Rectal smooth muscle tissue (tissue), 1 donor: ENCODE measurements around the gene GNG7.

Experiments used
- H3K27ac ChIP-seq: one replicate; pipeline ENCODE4 v1.7.0; 2013; ENCODE audit warnings: low read depth, low read length, inconsistent platforms
- H3K27me3 ChIP-seq: one replicate; pipeline ENCODE4 v1.7.0; 2013; ENCODE audit warnings: low read length; ENCODE audit not compliant: control insufficient read depth, insufficient read depth
- H3K36me3 ChIP-seq: one replicate; pipeline ENCODE4 v1.7.0; 2013; ENCODE audit warnings: low read length; ENCODE audit not compliant: control insufficient read depth, insufficient read depth
- H3K4me1 ChIP-seq: one replicate; pipeline ENCODE4 v1.7.0; 2013; ENCODE audit warnings: low read length; ENCODE audit not compliant: control insufficient read depth, insufficient read depth
- H3K4me3 ChIP-seq: one replicate; pipeline ENCODE4 v1.7.0; 2013; ENCODE audit warnings: low read length
- H3K9ac ChIP-seq: one replicate; pipeline ENCODE4 v1.7.0; 2013; ENCODE audit warnings: low read length

The GNG7 gene

DNA sequence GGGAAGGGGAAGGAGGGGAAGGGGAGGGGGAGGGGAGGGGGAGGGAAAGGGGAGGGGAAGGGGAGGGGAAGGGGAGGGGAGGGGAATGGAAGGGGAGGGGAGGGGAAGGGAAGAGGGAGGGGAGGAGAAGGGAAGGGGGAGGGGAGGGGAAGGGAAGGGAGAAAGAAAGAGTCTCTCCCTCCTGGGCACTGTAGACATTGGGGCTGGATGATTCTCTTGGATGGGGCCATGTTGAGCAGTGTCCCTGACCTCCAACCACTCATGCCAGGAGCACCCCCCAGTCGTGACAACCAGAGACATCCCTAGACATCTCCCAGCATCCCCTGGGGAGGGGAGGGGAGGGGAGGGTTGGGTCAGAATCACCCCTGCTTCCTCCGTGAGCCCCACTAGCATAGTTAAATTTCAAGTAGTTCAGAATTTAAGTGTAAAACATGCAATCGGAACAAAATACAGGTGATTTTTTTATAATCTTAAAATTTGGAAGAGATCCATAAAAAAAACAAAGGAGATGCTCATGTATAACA lies 64.0 kb downstream of the GNG7 start:
- Histone ChIP-seq H3K4me3 (no peak overlapping the region), H3K36me3 (no peaks in the 10 kb centered on the region), H3K27ac (no peak overlapping the region), H3K27me3 (no peaks in the 10 kb centered on the region), H3K9ac (no peak overlapping the region), H3K4me1 (no peaks in the 10 kb centered on the region)

DNA sequence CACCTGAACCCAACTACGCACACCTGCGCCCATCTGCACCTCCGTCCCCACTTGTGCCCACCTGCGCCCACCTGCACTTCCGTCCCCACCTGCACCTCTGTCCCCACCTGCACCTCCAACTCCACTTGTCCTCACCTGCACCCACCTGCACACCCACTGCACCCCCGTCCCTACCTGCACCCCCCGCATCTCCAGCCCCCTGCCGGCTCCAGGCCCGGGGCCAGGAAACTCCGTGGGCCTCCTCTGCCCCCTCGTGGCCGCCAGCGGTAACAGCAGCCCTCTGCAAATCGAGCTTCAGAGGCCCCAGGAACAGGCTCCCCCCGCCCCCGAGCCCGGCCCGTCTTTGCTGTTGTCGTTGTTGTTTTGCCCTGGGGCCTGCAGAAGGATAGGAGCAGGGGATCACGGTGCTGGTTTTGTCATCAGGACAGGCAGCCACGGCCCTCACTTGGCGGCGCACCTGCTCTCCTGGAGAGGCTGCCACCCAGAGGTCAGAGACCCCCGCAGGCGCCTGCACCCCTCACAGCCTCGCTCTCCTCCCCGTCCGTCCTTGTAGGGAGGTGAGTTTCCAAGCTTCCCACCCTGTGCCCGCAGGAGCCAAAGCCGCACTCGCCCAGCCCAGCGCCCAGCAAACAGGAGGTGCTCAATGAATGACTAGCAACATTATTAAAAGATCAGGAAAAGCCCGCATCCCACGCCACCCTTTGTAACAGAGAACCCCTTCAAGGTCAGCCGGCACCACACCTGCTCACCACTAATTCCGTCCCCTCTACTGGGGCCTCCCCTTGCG lies 65.4 kb downstream of the GNG7 start:
- Histone ChIP-seq H3K27me3 (no peaks in the 10 kb centered on the region), H3K36me3 (no peaks in the 10 kb centered on the region), H3K4me3 (no peak overlapping the region), H3K27ac (no peak overlapping the region), H3K4me1 (no peaks in the 10 kb centered on the region), H3K9ac (no peak overlapping the region)

DNA sequence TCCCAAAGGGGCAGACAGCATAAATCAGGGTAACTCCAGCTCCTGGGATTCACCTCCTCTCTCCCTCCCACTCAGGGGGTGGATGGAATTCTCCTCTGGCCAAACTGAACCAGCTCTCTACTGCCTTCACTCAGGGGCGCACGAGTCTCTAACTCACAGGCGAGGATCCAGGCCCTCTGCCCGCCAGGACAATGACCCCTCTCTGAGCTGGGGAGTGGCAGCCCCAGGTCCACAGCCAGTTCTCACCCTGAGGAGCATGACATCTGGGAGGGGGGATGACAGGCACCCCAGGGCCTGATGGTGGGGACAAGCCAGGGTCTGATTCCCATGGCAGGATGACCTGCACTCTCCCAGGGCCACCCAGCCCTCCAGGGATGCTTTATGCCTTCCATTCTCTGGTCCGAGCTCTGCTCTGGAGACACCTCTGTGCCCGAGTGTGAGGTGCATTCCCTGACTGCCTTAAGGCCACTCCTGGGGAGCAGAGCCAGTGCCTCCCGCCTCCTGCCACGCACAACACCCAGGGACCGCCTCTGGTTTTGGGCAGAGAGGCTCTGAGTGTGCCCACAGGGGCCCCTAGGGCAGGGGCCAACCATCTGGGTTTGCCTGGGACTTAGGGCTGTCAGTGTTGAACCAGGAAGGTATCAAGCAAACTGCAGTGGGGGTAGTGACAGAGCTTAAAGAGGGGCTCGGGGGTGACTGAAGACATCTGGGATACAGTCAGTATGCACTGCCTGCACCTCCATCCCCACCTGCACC lies 66.2 kb downstream of the GNG7 start:
- no peaks in the 10 kb centered on the region for H3K27me3 ChIP-seq
- H3K9ac ChIP-seq = no peak overlapping the region
- no peak overlapping the region for H3K27ac ChIP-seq
- no peaks in the 10 kb centered on the region for H3K36me3 ChIP-seq
- no peaks in the 10 kb centered on the region for H3K4me1 ChIP-seq
- no peak overlapping the region for H3K4me3 ChIP-seq

DNA sequence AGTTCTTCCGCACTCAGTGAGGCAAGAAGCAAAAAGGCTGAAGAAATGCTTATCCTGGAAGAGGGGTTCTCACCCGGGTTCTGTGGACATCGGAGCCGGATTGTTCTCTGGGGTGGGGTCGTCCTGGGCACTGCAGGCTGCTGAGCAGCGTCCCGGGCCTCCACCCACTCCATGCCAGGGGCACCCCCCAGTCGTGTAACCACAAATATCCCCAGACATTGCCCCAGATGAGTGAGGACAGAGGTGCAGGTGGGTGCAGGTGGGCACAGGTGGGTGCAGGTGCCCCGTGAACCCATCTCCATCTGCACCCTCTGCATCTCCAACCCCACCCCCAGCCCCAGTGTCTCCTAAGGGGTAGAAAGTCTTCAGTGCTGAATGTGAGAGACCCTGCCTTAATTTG lies 67.5 kb downstream of the GNG7 start:
- no peak overlapping the region for H3K4me3 ChIP-seq
- H3K4me1 ChIP-seq = no peaks in the 10 kb centered on the region

DNA sequence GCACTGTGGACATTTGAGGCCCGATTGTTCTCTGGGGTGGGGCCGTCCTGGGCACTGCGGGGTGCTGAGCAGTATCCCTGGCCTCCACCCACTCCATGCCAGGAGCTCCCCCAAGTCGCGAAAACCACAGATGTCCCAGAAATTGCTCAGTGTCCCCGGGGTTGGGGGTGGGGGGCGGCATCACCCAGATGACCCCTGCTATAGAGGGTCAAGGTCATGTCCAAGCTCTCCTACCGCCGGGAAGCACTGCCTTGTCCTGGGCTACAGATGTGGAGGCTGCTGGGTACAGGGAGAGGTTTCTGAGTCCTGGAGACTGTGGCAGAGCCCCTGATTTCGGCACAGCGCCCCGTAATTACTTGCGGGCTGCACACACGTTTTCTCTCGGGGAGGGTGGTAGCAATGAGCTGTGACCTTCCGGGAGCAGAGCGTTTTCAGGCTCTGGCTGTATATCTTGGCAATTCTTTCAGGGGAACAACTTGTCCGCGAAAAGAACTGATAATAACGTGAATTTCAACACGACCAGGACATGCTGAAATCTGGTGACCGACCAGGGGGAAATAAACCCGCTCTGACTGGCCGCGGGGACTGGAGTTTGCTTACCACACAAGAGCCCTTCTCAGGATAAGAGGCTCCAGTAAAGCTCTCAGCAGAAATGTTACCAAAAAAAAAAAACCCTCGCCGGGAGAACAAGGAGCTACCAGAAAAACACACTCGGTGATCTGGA lies 68.1 kb downstream of the GNG7 start:
- no peak overlapping the region for H3K27ac ChIP-seq
- H3K9ac ChIP-seq = no peak overlapping the region
- H3K4me1 ChIP-seq = no peaks in the 10 kb centered on the region
- no peak overlapping the region for H3K4me3 ChIP-seq
- no peaks in the 10 kb centered on the region for H3K36me3 ChIP-seq
- H3K27me3 ChIP-seq = no peaks in the 10 kb centered on the region

More for the DNA sequence above, 67.5 kb downstream of the GNG7 start:
- no peak overlapping the region for H3K9ac ChIP-seq
- no peaks in the 10 kb centered on the region for H3K36me3 ChIP-seq
- no peak overlapping the region for H3K27ac ChIP-seq
- H3K27me3 ChIP-seq = no peaks in the 10 kb centered on the region

DNA sequence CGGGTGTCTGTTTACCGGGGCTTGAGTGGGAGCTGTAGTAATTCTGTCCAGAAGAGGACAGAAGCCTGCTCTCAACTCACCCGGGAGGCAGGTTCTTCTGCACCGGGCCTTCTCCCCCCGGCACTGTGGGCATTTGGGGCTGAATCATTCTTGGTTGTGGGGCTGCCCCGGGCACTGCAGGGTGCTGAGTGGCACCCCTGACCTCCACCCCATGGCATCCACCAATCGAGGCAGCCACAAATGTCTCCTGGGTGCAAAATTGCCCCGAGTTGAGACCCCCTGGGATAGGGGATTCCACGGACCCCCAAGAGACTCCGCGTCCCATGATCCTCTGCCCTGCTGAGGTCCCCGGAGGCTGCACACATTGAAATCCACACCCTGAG lies 68.8 kb downstream of the GNG7 start:
- H3K27ac ChIP-seq = no peak overlapping the region
- no peaks in the 10 kb centered on the region for H3K27me3 ChIP-seq
- H3K4me3 ChIP-seq = no peak overlapping the region
- no peak overlapping the region for H3K9ac ChIP-seq
- H3K36me3 ChIP-seq = no peaks in the 10 kb centered on the region
- no peaks in the 10 kb centered on the region for H3K4me1 ChIP-seq

DNA sequence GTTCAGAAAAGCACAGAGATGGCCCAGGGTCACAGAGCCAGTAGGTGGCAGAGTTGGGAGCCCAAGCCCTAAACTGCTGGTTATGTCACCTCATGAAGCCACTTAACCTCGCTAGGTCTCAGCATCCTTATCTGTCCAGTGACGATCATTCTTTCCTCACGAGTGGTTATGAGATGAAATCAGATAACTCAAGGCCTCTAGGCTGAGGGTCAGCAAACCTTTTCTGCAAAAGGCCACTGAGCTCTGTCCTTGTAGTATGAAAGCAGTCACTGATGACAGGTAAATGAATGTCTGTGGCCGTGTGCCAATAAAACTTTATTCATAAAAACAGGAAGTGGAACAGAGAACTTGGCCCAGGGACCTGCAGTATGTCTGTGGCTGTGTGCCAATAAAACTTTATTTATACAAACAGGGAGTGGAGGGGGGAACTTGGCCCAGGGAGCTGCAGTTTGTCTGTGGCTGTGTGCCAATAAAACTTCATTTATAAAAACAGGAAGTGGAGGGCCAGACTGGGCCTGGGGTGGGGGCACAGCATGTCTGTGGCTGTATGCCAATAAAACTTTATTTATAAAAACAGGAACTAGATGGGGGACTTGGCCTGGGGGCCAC lies 71.2 kb downstream of the GNG7 start:
- Histone ChIP-seq H3K27me3 (no peaks in the 10 kb centered on the region), H3K4me3 (no peak overlapping the region), H3K4me1 (no peaks in the 10 kb centered on the region), H3K27ac (no peak overlapping the region), H3K36me3 (no peaks in the 10 kb centered on the region), H3K9ac (no peak overlapping the region)

DNA sequence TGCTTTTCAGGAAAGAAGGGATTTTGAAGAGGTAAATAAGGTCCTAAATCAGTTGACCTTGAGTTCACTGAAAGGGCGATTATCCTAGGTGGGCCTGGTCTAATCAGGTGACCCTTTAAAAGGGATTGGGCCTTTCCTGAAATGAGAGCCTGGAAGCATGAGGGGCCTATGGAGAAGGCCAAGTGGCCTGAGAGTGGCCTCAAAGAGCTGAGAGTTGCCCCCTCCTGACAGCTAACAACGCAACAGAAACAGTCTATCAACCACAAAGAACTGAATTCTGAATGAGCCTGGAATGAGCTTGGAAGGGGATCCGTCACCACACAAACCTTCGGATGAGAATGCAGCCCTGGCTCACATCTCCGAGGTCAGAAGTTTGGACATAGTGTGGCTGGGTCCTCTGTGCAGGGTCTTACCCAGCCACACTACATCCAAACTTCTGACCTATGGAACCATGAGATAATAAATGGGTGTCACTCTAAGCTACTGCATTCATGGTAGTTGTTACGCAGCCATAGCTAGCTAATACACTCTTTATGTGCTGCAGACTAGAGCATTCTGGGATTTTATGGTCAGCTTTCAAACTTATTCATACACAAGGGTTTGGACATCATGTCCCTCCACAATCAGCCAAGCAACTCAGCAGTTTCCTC lies 72.0 kb downstream of the GNG7 start:
- Histone ChIP-seq H3K9ac (no peak overlapping the region), H3K36me3 (no peaks in the 10 kb centered on the region), H3K27ac (no peak overlapping the region), H3K4me3 (no peak overlapping the region), H3K27me3 (no peaks in the 10 kb centered on the region), H3K4me1 (no peaks in the 10 kb centered on the region)

DNA sequence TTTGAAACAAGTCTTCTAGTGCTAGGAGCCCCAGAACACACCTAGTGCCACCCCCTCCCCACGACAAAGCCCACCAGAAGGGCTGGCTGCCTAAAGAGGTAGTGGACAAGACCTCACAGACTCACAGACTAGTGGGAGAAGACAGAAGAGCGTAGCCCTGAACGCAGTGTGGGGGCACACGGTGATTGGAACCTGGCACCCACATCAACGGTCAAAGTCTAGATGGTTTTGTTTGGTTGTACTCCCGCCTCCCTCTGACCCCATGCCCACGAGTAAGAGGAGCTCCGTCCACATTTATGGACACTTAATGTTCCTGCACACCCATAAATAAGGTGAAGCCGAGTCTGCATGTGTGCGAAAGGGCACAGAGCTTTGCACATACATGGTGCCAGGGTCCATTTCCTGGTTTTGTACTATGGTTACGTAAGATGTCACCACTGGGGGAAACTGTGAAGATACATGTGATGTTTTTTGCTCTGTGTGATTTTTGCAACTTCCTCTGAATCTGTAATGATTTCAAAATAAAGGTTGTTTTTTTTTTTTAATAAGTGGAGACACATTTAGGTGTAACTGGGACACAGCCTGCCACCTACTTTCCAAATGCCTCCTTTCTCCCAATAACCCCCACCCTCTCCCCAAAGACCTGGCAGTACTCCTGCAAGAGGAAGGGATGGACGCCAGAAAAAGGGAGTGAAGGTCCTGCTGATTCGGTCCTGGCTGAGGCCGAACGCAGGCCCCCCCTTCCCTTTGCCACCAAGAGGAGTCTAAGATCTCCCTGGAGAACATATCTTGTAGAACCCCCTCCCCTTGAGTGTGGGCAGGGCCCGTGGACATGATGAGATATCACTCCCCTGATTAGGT lies 72.8 kb downstream of the GNG7 start:
- no peaks in the 10 kb centered on the region for H3K4me1 ChIP-seq
- H3K27me3 ChIP-seq = no peaks in the 10 kb centered on the region
- no peak overlapping the region for H3K27ac ChIP-seq
- H3K36me3 ChIP-seq = no peaks in the 10 kb centered on the region
- H3K9ac ChIP-seq = no peak overlapping the region
- H3K4me3 ChIP-seq = no peak overlapping the region

DNA sequence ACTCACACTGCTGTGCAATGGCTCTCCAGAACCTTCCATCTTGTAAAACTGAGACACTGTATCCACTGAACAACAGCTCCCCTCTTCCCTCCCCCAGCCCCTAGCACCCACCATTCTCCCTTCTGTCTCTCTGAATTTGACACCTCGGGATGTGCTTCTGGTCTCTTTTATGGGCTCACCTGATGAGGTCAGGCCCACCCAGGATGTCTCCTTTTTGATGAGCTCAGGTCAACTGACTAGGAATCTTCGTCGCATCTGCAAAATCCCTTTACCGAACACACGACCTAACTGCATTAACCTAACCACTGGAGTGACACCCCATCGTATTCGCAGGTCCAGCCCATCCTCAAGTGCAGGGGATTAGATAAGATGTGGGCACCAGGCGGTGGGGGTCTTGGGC lies 73.9 kb downstream of the GNG7 start:
- H3K9ac ChIP-seq = no peak overlapping the region
- no peak overlapping the region for H3K27ac ChIP-seq

DNA sequence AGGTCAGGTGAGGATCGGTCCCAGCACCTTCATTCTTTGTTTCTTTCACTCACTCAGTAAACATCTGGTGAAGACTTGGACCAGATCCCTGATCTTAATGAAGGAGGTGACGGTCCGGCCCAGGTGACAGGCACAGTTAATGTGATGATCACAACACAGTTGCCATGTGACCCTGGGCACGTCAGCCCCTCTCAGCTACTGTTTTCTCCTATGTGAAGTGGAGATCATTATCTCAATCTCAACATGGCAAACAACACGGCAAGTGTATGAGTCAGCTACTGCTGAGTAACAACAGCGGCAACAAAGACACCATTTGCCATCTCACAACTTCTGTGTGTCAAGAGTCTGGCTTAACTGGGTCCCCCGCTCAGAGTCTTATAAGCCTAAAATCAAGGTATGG lies 74.6 kb downstream of the GNG7 start:
- Histone ChIP-seq H3K27ac (no peak overlapping the region), H3K9ac (no peak overlapping the region)

More for the DNA sequence above, 73.9 kb downstream of the GNG7 start:
- H3K4me1 ChIP-seq = no peaks in the 10 kb centered on the region
- no peaks in the 10 kb centered on the region for H3K36me3 ChIP-seq
- H3K27me3 ChIP-seq = no peaks in the 10 kb centered on the region
- no peak overlapping the region for H3K4me3 ChIP-seq

More for the DNA sequence above, 74.6 kb downstream of the GNG7 start:
- no peak overlapping the region for H3K4me3 ChIP-seq
- H3K27me3 ChIP-seq = no peaks in the 10 kb centered on the region
- no peaks in the 10 kb centered on the region for H3K4me1 ChIP-seq
- H3K36me3 ChIP-seq = no peaks in the 10 kb centered on the region
